Gastroesophageal sphincter (tissue), 3 donors: Measurements from ENCODE around the gene TNFRSF4.

Experiments
- EP300 ChIP-seq: sonication (generic); formaldehyde crosslinking; IDR thresholded peaks from one replicate; pipeline ENCODE4 v1.6.1; 2017; ENCODE audit warnings: antibody characterized with exemption, mild to moderate bottlenecking
- POLR2A ChIP-seq, 2 donors: fragments of 450-650 bp; IDR thresholded peaks; one replicate each; pipeline ENCODE4 v1.6.1; 2017; ENCODE audit warnings: antibody characterized with exemption in 2 of 2, mild to moderate bottlenecking in 2 of 2, moderate library complexity in 1 of 2
- POLR2AphosphoS5 ChIP-seq: sonication (generic); formaldehyde crosslinking; IDR thresholded peaks from one replicate; pipeline ENCODE4 v1.6.1; 2017; ENCODE audit warnings: antibody characterized with exemption
- TF ChIP-seq, protein P1 (sequence below), 4 experiments: fragments of 200-600 bp in 2 of 4; fragments of 450-650 bp in 2 of 4; sonication (generic) in 1 of 4; IDR thresholded peaks; one replicate each; pipeline ENCODE4 v1.5.1; 2017 to 2019; ENCODE audit warnings: antibody characterized with exemption in 4 of 4, mild to moderate bottlenecking in 2 of 4, moderate library complexity in 2 of 4

DNA sequence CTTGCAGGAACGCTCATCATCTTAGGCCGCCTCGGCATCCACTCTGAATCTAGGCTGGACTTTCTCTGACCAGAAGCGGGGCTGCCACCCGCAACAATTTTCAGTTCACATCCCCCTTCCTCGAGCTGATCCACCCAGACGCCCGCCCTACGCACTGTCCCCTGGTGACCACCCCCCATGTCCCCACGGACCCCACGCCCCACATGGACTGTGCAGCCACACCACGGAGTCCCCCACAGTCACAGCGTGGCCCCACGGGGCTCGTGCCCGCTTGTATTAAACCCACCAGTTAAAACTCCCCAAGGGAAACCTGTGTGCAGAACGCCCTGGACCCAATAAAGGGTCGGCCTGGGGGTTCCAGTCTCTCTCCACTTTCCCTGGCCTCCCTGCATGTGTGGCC, 45.6 kb upstream of the TNFRSF4 start:
- TF ChIP-seq POLR2A (IDR thresholded peaks at IDR 0.05) (no peak), POLR2AphosphoS5 (no peak), EP300 (no peak)
- TF ChIP-seq, protein P1, sequence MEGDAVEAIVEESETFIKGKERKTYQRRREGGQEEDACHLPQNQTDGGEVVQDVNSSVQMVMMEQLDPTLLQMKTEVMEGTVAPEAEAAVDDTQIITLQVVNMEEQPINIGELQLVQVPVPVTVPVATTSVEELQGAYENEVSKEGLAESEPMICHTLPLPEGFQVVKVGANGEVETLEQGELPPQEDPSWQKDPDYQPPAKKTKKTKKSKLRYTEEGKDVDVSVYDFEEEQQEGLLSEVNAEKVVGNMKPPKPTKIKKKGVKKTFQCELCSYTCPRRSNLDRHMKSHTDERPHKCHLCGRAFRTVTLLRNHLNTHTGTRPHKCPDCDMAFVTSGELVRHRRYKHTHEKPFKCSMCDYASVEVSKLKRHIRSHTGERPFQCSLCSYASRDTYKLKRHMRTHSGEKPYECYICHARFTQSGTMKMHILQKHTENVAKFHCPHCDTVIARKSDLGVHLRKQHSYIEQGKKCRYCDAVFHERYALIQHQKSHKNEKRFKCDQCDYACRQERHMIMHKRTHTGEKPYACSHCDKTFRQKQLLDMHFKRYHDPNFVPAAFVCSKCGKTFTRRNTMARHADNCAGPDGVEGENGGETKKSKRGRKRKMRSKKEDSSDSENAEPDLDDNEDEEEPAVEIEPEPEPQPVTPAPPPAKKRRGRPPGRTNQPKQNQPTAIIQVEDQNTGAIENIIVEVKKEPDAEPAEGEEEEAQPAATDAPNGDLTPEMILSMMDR (IDR thresholded peaks at IDR 0.05), result no peak
